K562 (cell line): Measurements from ENCODE around the gene DAPK1. TPM values are rescaled to one million over a fixed set of nuclear protein-coding genes. Genes with fewer than 3 reads are reported as not detected.

Experiments
- ARID1B ChIP-seq: fragments of 450-650 bp; IDR thresholded peaks from 2 replicates; pipeline ENCODE4 v1.6.1; 2016; ENCODE audit warnings: antibody characterized with exemption, mild to moderate bottlenecking, inconsistent platforms
- ATF7 ChIP-seq: fragments of 450-650 bp; IDR thresholded peaks from 2 replicates; pipeline ENCODE4 v1.7.1; 2014; ENCODE audit warnings: mild to moderate bottlenecking, moderate library complexity
- BCOR ChIP-seq: fragments of 450-650 bp; IDR thresholded peaks from 2 replicates; pipeline ENCODE4 v1.6.1; 2016
- BRCA1 ChIP-seq, 2 experiments: fragments of 450-650 bp in 1 of 2; sonication (generic) in 1 of 2; formaldehyde crosslinking in 1 of 2; IDR thresholded peaks; 2 replicates each; pipeline versions ENCODE4 v1.5.0 to v1.6.1; 2017 to 2020; ENCODE audit warnings: mild to moderate bottlenecking in 1 of 2, missing genetic modification reagents in 1 of 2
- ETV1 ChIP-seq: fragments of 450-650 bp; conservative IDR thresholded peaks from 2 replicates; pipeline ENCODE4 v1.6.1; 2016; ENCODE audit warnings: missing genetic modification characterization, control low read depth, low read depth, missing compliant biosample characterization
- ETV6 ChIP-seq, 3 experiments: fragments of 150-350 bp in 1 of 3; sonication (generic) in 1 of 3; formaldehyde crosslinking in 1 of 3; IDR thresholded peaks; 2 replicates each; pipeline versions ENCODE4 v1.6.1 to v1.8.0; 2014 to 2022; ENCODE audit warnings: borderline replicate concordance in 2 of 3, low read depth in 2 of 3, antibody characterized with exemption in 1 of 3, low read length in 1 of 3, mild to moderate bottlenecking in 1 of 3, missing genetic modification reagents in 1 of 3
- GTF2E2 ChIP-seq: fragments of 200-800 bp; sonication (Bioruptor generic); IDR thresholded peaks from 2 replicates; pipeline ENCODE4 v1.6.1; 2016; ENCODE audit warnings: missing genetic modification characterization, missing compliant biosample characterization
- HNRNPL ChIP-seq: fragments of 200-400 bp; formaldehyde crosslinking; IDR thresholded peaks from 2 replicates; pipeline ENCODE4 v1.6.1; 2017; ENCODE audit warnings: low read depth, mild to moderate bottlenecking, low read length
- JUNB ChIP-seq: fragments of 450-650 bp; formaldehyde crosslinking; conservative IDR thresholded peaks from 2 replicates; pipeline ENCODE4 v1.4.0; 2020; ENCODE audit warnings: mild to moderate bottlenecking
- KDM5B ChIP-seq: fragments of 200-600 bp; sonication (generic); IDR thresholded peaks from 2 replicates; pipeline ENCODE4 v1.6.1; 2012; ENCODE audit warnings: low read depth, mild to moderate bottlenecking, moderate library complexity, low read length, control low read depth, inconsistent platforms; ENCODE audit not compliant: insufficient replicate concordance
- KHSRP ChIP-seq: fragments of 450-650 bp; IDR thresholded peaks from 2 replicates; pipeline ENCODE4 v1.6.1; 2017
- KLF1 ChIP-seq: fragments of 450-650 bp; IDR thresholded peaks from 2 replicates; pipeline ENCODE4 v1.6.1; 2016; ENCODE audit warnings: missing genetic modification characterization, missing compliant biosample characterization
- MAFK ChIP-seq: IDR thresholded peaks from 2 replicates; pipeline ENCODE4 v1.6.1; 2011; ENCODE audit warnings: low read length, improper control_type of control experiment
- NFXL1 ChIP-seq: fragments of 450-650 bp; formaldehyde crosslinking; IDR thresholded peaks from 2 replicates; pipeline ENCODE4 v1.4.0; 2021; ENCODE audit warnings: mild to moderate bottlenecking
- RB1 ChIP-seq: fragments of 450-650 bp; IDR thresholded peaks from 2 replicates; pipeline ENCODE4 v1.6.1; 2017; ENCODE audit warnings: low read depth, mild to moderate bottlenecking
- RFX1 ChIP-seq: fragments of 450-650 bp; IDR thresholded peaks from 2 replicates; pipeline ENCODE4 v1.6.1; 2016; ENCODE audit warnings: mild to moderate bottlenecking, moderate library complexity
- RFX5 ChIP-seq: IDR thresholded peaks from 2 replicates; pipeline ENCODE4 v1.6.1; 2011; ENCODE audit warnings: low read depth, mild to moderate bottlenecking, improper control_type of control experiment, low read length
- RNF2 ChIP-seq: sonication (generic); IDR thresholded peaks from 2 replicates; pipeline ENCODE4 v1.6.1; 2016
- SAFB ChIP-seq: fragments of 200-400 bp; formaldehyde crosslinking; IDR thresholded peaks from 2 replicates; pipeline ENCODE4 v1.6.1; 2017; ENCODE audit warnings: low read depth, low read length, borderline replicate concordance
- SMARCA5 ChIP-seq: fragments of 450-650 bp; IDR thresholded peaks from 2 replicates; pipeline ENCODE4 v1.6.1; 2016
- ZNF584 ChIP-seq: fragments of 200-800 bp; sonication (Bioruptor generic); IDR thresholded peaks from 2 replicates; pipeline ENCODE4 v1.6.1; 2016; ENCODE audit warnings: low read depth, mild to moderate bottlenecking, missing genetic modification characterization, missing compliant biosample characterization
- polyA plus RNA-seq, 8 experiments: library from polyadenylated mRNA; depleted of rRNA in 4 of 8; stranded (reverse) in 5 of 8; unstranded in 3 of 8; fragments of >200 nt; fragmentation: Nextera tagmentation in 2 of 8; fragmentation: Illumina TruSeq in 1 of 8; extraction: Ambion mirVana in 2 of 8; extraction: Trizol in 1 of 8; gene quantifications; 2 replicates each; pipeline versions ENCODE4 v1.2.1 to v1.2.3, GENCODE V29; 2011 to 2014; ENCODE audit warnings: inconsistent platforms in 1 of 8, missing spikeins in 1 of 8
- total RNA-seq, 7 experiments: library from RNA; depleted of rRNA in 6 of 7; stranded (reverse); fragments of >200 nt in 6 of 7; fragmentation: Illumina TruSeq in 2 of 7; extraction: Trizol in 2 of 7; gene quantifications; 2 replicates each; pipeline versions ENCODE4 v1.2.1 to v1.2.3, GENCODE V29; 2011 to 2021; ENCODE audit warnings: low replicate concordance in 1 of 7
- TF ChIP-seq, protein P1 (sequence below), 3 experiments: fragments of 200-800 bp in 1 of 3; sonication (Bioruptor generic) in 1 of 3; sonication (generic) in 1 of 3; formaldehyde crosslinking in 1 of 3; IDR thresholded peaks; 2 replicates each; pipeline versions ENCODE4 v1.6.1 to v1.8.0; 2016 to 2022; ENCODE audit warnings: mild to moderate bottlenecking in 2 of 3, missing compliant biosample characterization in 2 of 3, missing genetic modification characterization in 2 of 3, missing genetic modification reagents in 1 of 3
- TF ChIP-seq, protein P2 (sequence below): fragments of 450-650 bp; IDR thresholded peaks from 2 replicates; pipeline ENCODE4 v1.6.1; 2017; ENCODE audit warnings: antibody characterized with exemption
- TF ChIP-seq, protein P3 (sequence below): fragments of 250-450 bp; sonication (Bioruptor Pico); IDR thresholded peaks from 2 replicates; pipeline ENCODE4 v1.8.0; 2021; ENCODE audit warnings: moderate library complexity, mild to moderate bottlenecking, inconsistent platforms
- TF ChIP-seq, protein P4 (sequence below): fragments of 450-650 bp; IDR thresholded peaks from one replicate; pipeline ENCODE4 v1.6.1; 2018; ENCODE audit warnings: mild to moderate bottlenecking, moderate library complexity; ENCODE audit not compliant: partially characterized antibody

Gene DAPK1
- total and polyA plus RNA-seq, 9 of the 15 experiments (the other 6 are each of a cell fraction or from before 2014, with no cell fraction given): 1.7 to 26.4 (median 15.8) TPM

DNA sequence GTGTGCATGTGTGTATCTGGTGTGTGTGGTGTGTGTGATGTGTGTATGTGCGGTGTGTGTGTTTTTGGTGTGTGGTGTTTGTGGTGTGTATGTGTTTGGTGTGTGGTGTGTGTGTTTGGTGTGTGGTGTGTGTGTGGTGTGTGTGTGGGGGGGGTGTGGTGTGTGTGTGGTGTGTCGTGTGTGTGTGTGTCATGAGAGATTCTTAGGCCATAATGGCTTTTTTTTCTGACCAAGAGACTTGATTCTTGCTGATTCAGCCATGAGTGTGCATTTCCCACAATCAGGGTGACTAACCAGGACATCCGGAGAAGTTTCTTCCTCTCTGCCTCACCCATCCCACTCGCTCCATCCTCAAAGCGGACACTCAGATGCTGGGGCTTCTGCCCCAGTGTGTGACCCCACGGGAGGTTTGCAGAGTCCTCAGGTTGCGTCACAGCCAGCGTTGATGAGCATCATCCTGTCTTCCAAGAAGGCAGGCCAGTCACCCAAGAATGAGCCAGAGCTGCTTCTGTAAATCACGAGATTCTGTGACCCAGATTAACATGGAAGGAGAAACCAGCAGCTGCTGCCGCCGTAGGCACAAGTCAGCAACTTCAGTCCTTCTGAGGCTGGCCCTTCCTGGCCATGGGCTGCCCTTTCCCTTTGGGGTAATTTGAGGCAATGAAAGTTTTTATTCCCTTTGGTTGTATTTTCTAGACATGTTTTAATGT lies 215.8 kb downstream of the DAPK1 start (continued):
- TF ChIP-seq KDM5B (peak; percentile 23), GTF2E2 (tag) (no peak), ETV6 (IDR thresholded peaks at IDR 0.05; ENCODE audit: borderline replicate concordance in 1 of 2, low read depth in 2 of 2, low read length in 1 of 2) (peak in 1 of 2 experiments; percentile 78; a peak in 1 of 4 replicates), ETV6 (CRISPR knock-in tag; IDR thresholded peaks at IDR 0.05; ENCODE audit: borderline replicate concordance) (no peak), ETV1 (peak; percentile 97), BCOR (no peak; the same call in 1 of the 2 replicates), MAFK (peak; percentile 94), ZNF584 (CRISPR knock-in tag) (0 out of 2 replicates have a peak, but pooled peaks have one; percentile 18), RNF2 (peak; percentile 29; the same call in 1 of the 2 replicates), KHSRP (no peak), NFXL1 (CRISPR knock-in tag) (no peak), SMARCA5 (no peak; the same call in 1 of the 2 replicates), ATF7 (peak; percentile 90), KLF1 (tag) (no peak), BRCA1 (IDR thresholded peaks at IDR 0.05) (no peak), BRCA1 (CRISPR knock-in tag; IDR thresholded peaks at IDR 0.05) (no peak), SAFB (no peak), HNRNPL (no peak), RFX1 (no peak), ARID1B (peak; percentile 92), RB1 (no peak), RFX5 (no peak), JUNB (CRISPR knock-in tag) (no peak)
- TF ChIP-seq, protein P1, sequence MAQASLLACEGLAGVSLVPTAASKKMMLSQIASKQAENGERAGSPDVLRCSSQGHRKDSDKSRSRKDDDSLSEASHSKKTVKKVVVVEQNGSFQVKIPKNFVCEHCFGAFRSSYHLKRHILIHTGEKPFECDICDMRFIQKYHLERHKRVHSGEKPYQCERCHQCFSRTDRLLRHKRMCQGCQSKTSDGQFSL (CRISPR knock-in tag; IDR thresholded peaks at IDR 0.05): peak; percentile 99
- TF ChIP-seq, protein P1 (tag; IDR thresholded peaks at IDR 0.05): peak in 1 of 2 experiments; percentile 66; a peak in 1 of 4 replicates
- TF ChIP-seq, protein P2, sequence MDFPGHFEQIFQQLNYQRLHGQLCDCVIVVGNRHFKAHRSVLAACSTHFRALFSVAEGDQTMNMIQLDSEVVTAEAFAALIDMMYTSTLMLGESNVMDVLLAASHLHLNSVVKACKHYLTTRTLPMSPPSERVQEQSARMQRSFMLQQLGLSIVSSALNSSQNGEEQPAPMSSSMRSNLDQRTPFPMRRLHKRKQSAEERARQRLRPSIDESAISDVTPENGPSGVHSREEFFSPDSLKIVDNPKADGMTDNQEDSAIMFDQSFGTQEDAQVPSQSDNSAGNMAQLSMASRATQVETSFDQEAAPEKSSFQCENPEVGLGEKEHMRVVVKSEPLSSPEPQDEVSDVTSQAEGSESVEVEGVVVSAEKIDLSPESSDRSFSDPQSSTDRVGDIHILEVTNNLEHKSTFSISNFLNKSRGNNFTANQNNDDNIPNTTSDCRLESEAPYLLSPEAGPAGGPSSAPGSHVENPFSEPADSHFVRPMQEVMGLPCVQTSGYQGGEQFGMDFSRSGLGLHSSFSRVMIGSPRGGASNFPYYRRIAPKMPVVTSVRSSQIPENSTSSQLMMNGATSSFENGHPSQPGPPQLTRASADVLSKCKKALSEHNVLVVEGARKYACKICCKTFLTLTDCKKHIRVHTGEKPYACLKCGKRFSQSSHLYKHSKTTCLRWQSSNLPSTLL: no peak
- TF ChIP-seq, protein P3, sequence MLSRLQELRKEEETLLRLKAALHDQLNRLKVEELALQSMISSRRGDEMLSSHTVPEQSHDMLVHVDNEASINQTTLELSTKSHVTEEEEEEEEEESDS (CRISPR knock-in tag): no peak
- TF ChIP-seq, protein P4, sequence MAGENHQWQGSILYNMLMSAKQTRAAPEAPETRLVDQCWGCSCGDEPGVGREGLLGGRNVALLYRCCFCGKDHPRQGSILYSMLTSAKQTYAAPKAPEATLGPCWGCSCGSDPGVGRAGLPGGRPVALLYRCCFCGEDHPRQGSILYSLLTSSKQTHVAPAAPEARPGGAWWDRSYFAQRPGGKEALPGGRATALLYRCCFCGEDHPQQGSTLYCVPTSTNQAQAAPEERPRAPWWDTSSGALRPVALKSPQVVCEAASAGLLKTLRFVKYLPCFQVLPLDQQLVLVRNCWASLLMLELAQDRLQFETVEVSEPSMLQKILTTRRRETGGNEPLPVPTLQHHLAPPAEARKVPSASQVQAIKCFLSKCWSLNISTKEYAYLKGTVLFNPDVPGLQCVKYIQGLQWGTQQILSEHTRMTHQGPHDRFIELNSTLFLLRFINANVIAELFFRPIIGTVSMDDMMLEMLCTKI: no peak
